Stimulated activated naive CD8-positive, alpha-beta T cell treated with anti-CD3 and anti-CD28 coated beads, Interleukin-15, amount 100 ng/mL, for 72 hours (primary cell): ENCODE measurements around the gene IST1.

Experiments used
- ATAC-seq: fragments of 150-1000 bp; cut with Tn5 transposase; 2 replicates; pipeline ENCODE4 v1.10.0; 2021; ENCODE audit warnings: mild to moderate bottlenecking, moderate library complexity
- DNase-seq, 2 donors: peaks; one replicate each; pipeline ENCODE4 v3.0.0; 2021 to 2022
- H3K27ac Mint-ChIP-seq, 2 donors: one replicate each; pipeline ENCODE4 v1.8.0; 2022; ENCODE audit warnings: mild to moderate bottlenecking in 2 of 2, mixed read lengths in 2 of 2, moderate library complexity in 2 of 2
- H3K27me3 Mint-ChIP-seq: one replicate; pipeline ENCODE4 v1.8.0; 2022; ENCODE audit warnings: mixed read lengths
- H3K4me1 Mint-ChIP-seq: one replicate; pipeline ENCODE4 v1.8.0; 2022; ENCODE audit warnings: mild to moderate bottlenecking, mixed read lengths
- H3K4me3 Mint-ChIP-seq, 2 donors: one replicate each; pipeline ENCODE4 v1.8.0; 2022; ENCODE audit warnings: mild to moderate bottlenecking in 2 of 2, mixed read lengths in 2 of 2, moderate library complexity in 1 of 2
- H3K9me3 Mint-ChIP-seq, 2 donors: one replicate each; pipeline ENCODE4 v1.8.0; 2022; ENCODE audit warnings: mixed read lengths in 2 of 2

The IST1 gene

DNA sequence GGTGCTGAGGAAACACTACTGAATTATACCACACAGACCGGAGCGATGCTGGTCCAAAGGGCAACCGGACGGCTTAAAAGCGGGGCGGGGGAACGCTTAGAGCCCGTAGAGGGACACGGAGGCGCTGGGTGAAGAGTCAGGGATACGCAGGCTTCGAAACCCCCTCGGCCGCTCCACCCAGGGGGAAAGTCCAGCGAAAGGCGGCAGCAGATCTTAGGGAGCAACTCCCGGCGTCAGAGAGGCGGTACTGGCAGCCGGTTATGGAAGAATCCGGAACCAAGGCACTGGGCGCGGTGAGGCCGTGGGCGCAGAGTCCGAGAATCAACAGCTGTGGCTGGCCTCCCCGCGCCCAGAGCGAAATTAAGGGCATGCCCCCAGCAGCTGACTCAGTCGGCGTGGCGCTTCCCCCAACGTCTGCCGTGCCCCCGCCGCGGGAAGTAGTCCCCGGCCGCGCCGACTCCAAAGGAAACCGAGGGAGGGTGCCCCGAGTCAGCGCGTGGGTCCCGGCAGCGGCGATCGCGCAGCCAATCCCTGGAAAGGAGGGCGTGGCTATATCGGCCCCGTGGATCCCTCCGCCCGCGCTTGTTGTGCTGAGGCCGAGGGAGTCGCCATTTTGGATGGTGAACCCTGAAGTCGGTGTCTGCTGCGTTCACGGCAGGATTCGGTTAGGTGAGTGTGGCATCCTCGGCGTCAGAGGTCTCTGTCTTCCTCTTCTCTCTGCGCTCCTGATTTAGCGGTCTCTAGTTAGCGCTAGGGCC is at the start of gene IST1:
IST1 (plus strand) TSS at position 611 of the 758 bp plus-strand sequence. CDS start 20,110 bp downstream, outside the sequence.
- H3K4me3 Mint-ChIP-seq, result peak within 1 kb of the TSS; percentile 98 to 99
- H3K4me1 Mint-ChIP-seq, result peaks cover 38% of the 10 kb centered on the region
- ATAC-seq (peak; percentile 94), DNase-seq (peak; percentile 98 to 99)
- no peaks in the 10 kb centered on the region for H3K9me3 Mint-ChIP-seq
- H3K27me3 Mint-ChIP-seq, result no peaks in the 10 kb centered on the region
- H3K27ac Mint-ChIP-seq, result peak within 1 kb of the TSS; percentile 99

DNA sequence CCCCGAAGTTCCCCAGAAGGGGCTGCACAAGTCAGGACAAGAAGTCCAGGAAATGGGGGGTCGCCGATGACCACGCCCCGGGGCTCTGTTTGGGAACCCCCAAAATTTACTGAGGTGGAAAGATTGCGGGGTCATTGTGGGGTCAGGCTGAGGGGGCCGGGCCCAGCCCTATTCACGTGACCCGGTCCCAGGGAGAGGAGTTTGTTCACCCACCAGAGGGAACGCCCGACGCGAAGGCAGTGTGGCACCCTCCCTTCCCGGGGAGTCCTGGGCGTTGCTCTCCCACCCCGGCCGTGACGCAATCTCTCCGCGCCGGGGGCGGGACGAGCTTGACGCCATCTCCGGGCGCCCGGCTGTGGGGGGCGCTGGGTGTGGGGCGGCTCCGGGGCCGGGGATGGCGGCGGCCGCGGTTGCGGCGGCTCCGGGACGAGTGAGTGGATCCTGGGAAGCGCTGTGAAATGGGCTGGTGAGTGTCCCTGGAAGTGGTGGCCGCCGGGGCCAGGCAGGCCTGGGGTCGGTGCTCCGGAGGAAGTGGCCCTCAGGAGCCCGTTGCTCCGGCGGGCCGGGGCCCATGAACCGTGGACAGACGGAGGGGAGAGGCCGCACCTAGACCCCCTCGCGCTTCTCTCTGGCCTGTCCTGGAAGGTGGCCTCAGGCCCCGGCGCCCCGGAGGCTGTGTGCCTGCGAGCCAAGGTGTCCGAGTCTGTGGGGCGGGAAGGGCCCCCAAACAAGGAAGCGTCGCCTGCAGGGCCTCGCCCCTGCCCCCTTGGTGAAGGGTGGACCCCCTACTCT is 49.5 kb upstream of the IST1 start, which contains the start of gene ATXN1L:
ATXN1L (plus strand) TSS at position 338 of the 792 bp plus-strand sequence. CDS start 3,765 bp downstream, outside the sequence.
- H3K4me3 Mint-ChIP-seq, result peak within 1 kb of the TSS; percentile 95
- ATAC-seq (peak; percentile 92), DNase-seq (peak; percentile 94)
- H3K27me3 Mint-ChIP-seq, result no peaks in the 10 kb centered on the region
- H3K4me1 Mint-ChIP-seq, result peaks cover 43% of the 10 kb centered on the region
- H3K9me3 Mint-ChIP-seq, result no peaks in the 10 kb centered on the region
- peak within 1 kb of the TSS; percentile 96 to 97 for H3K27ac Mint-ChIP-seq

GRCh38 chr16:71846431-71846830 is 48.9 kb upstream of the IST1 start:
- Mint-ChIP-seq H3K9me3 (no peaks in the 10 kb centered on the region), H3K4me3 (peak overlapping the region; percentile 95), H3K4me1 (peaks cover 45% of the 10 kb centered on the region), H3K27me3 (no peaks in the 10 kb centered on the region), H3K27ac (peak overlapping the region; percentile 84 to 96)
- peak; percentile 14 to 15 for DNase-seq
- no peak for ATAC-seq

DNA sequence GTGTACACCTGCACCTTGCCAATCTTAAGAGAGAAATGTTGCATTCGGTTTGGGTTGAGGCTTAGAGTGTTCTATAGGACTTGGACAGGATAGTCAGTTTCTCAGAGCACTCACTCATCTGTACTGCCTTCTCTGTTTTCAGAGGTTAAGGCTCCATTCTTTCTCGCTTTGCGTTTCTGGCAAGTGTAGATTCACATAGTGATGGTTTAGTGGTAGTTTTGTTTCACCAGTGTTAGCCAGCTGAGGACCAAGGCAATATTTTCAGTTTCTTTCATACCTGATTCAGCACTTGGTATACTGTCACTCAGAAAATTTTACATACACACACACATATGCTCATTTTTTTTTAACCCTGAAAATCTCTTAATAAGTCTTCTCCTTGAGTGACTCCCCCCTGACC is 48.2 kb upstream of the IST1 start:
- Mint-ChIP-seq H3K4me3 (peak overlapping the region; percentile 95), H3K9me3 (no peaks in the 10 kb centered on the region), H3K27ac (no peak overlapping the region), H3K4me1 (peaks cover 47% of the 10 kb centered on the region), H3K27me3 (no peaks in the 10 kb centered on the region)
- no peak for DNase-seq
- no peak for ATAC-seq

GRCh38 chr16:71848622-71849021 is 46.7 kb upstream of the IST1 start:
- H3K4me3 Mint-ChIP-seq, result no peak overlapping the region
- no peaks in the 10 kb centered on the region for H3K27me3 Mint-ChIP-seq
- H3K27ac Mint-ChIP-seq, result no peak overlapping the region
- peaks cover 54% of the 10 kb centered on the region for H3K4me1 Mint-ChIP-seq
- DNase-seq, result no peak
- ATAC-seq, result no peak
- no peaks in the 10 kb centered on the region for H3K9me3 Mint-ChIP-seq

DNA sequence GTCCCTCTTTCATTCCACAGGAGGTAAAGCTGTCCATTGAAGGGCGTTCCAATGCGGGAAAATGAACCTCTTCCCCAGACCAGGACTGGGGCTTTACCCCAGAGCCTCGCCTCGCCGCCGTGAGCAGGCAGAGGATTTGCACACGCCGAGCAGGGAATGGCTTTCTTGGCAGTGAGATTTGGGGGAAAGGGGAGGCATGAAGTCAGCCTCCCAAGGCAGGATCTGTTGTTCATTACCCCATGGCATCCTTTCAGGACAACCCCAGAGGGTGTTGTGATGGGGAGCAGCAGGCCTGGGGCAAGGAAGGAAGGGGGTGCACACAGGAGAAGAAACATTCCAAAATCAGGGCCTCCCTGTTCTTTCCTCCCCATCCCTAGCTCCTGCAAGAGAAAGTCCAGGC is 43.6 kb upstream of the IST1 start:
- DNase-seq, result no peak
- no peak for ATAC-seq
- Mint-ChIP-seq H3K9me3 (no peaks in the 10 kb centered on the region), H3K27ac (no peak overlapping the region), H3K4me3 (no peak overlapping the region), H3K27me3 (no peaks in the 10 kb centered on the region), H3K4me1 (peaks cover 74% of the 10 kb centered on the region)

- Mint-ChIP-seq H3K27me3 (no peaks in the 10 kb centered on the region), H3K27ac (no peak overlapping the region), H3K4me1 (peaks cover 73% of the 10 kb centered on the region), H3K9me3 (no peaks in the 10 kb centered on the region), H3K4me3 (no peak overlapping the region)
- DNase-seq (no peak), ATAC-seq (no peak)
These were observed 43.2 kb upstream of the IST1 start for GRCh38 chr16:71852158-71852557.

DNA sequence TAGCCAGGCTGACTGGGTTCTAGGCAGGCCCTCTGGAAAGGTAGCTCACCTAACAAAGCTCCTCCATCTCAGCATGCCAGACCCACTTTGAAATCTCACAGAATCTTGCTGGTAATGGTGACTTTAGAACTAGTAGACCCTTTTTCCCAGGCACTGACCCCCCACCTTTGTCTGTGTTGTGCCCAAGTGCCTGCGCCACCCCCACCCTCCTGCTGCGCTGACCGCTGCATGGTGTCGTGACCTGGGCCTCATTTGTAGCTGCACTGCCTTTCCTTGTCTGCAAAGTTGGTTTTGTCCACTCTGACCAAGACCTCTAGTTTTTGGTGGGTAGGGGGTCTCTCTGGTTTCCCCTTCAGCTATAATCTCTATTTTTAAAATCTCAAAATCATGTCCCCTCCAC is 42.8 kb upstream of the IST1 start:
- no peaks in the 10 kb centered on the region for H3K9me3 Mint-ChIP-seq
- DNase-seq (no peak), ATAC-seq (no peak)
- no peak overlapping the region for H3K4me3 Mint-ChIP-seq
- H3K27ac Mint-ChIP-seq, result no peak overlapping the region
- H3K4me1 Mint-ChIP-seq, result peaks cover 69% of the 10 kb centered on the region
- H3K27me3 Mint-ChIP-seq, result no peaks in the 10 kb centered on the region

DNA sequence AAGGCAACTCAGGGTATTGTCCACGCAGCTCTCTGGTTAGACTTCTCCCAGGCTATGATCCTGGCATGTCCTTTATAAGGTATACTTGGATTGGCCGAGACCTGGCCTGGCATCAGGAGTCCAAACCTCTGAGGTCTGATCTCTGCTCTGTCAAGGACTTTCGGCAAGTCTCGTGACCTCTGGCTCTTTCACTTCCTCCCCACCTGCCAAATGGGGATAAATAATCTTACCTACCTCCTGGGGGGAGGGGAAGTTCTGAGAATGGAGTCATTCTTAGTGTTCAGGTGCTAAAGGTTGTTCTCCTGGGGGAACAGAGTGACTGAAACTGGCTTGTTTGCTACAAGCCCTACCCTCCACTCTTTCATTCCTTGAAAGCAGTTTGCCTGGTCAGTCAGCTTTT is 41.9 kb upstream of the IST1 start:
- Mint-ChIP-seq H3K9me3 (no peaks in the 10 kb centered on the region), H3K27me3 (no peaks in the 10 kb centered on the region), H3K4me3 (no peak overlapping the region), H3K27ac (peak overlapping the region in 1 of 2 donors; percentile 29), H3K4me1 (peaks cover 63% of the 10 kb centered on the region)
- ATAC-seq (no peak), DNase-seq (no peak)

GRCh38 chr16:71854369-71854948 is 40.9 kb upstream of the IST1 start:
- ATAC-seq (no peak), DNase-seq (no peak)
- peaks cover 60% of the 10 kb centered on the region for H3K4me1 Mint-ChIP-seq
- H3K27ac Mint-ChIP-seq, result no peak overlapping the region
- no peak overlapping the region for H3K4me3 Mint-ChIP-seq
- no peaks in the 10 kb centered on the region for H3K27me3 Mint-ChIP-seq
- no peaks in the 10 kb centered on the region for H3K9me3 Mint-ChIP-seq

GRCh38 chr16:71855937-71856662 is 39.2 kb upstream of the IST1 start:
- no peaks in the 10 kb centered on the region for H3K27me3 Mint-ChIP-seq
- no peak overlapping the region for H3K27ac Mint-ChIP-seq
- H3K4me1 Mint-ChIP-seq, result peaks cover 64% of the 10 kb centered on the region
- DNase-seq, result peak in 1 of 2 donors; percentile 21
- no peaks in the 10 kb centered on the region for H3K9me3 Mint-ChIP-seq
- no peak overlapping the region for H3K4me3 Mint-ChIP-seq
- peak; percentile 77 for ATAC-seq

DNA sequence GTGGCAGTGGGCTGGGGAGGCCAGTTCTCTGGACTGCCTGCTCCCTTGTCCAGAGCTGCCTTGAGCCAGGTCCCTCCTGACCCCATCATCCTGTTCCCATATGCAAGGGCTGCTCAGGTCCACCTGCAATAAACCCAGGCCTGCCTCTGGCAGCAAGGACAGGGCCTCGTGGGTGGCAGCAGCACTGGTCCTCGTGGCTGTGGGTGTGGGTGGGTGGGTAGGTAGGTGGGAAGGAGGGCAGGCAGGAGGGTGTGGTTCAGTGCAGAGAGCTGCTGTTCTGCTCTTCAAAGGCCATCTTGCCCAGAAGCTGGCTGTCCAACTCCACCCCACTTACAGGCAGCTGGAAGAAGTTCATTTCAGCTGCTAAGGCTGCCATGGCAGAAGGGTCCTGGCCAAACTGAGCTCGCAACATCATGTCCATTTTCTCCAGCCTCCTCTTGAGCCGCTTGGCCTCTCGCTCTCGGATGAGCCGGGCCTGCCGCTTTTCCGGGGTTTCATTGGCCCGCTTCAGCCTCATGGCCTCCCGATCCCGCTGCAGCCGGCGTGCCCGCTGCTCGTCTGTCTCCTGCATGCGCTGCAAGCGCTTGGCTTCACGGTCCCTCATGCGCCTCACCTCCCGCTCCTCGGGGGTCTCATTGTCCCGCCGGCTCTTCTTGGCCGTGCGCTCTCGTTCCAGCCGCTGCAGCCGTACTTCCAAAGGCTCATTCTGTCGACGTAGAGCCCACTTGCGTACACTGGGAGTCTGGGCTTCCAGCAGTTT is 35.4 kb upstream of the IST1 start:
- H3K27me3 Mint-ChIP-seq, result no peaks in the 10 kb centered on the region
- H3K4me1 Mint-ChIP-seq, result peaks cover 26% of the 10 kb centered on the region
- peak overlapping the region in 1 of 2 donors; percentile 16 for H3K27ac Mint-ChIP-seq
- ATAC-seq, result no peak
- no peak for DNase-seq
- no peak overlapping the region for H3K4me3 Mint-ChIP-seq
- no peaks in the 10 kb centered on the region for H3K9me3 Mint-ChIP-seq

DNA sequence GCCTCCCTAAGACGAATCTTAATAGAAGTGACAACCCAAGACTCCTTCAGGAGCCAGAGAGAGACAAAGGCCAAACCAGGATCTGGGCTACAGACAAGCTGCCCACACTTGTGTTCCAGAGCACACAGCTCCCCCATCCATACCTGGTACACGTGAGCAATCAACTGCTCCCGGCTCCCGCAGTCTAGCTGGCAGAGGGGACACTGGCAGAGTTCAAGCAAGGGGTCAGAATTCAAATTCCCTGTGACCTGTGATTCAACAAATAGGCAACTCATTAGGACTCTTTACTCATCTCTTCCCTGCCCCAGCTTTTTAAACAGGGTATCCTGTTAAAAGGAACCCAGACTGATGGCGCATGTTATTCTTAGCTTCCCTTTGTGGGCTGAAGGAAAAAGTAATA is 31.3 kb upstream of the IST1 start:
- H3K4me3 Mint-ChIP-seq, result no peak overlapping the region
- peaks cover 5% of the 10 kb centered on the region for H3K4me1 Mint-ChIP-seq
- DNase-seq (no peak), ATAC-seq (no peak)
- no peak overlapping the region for H3K27ac Mint-ChIP-seq
- no peaks in the 10 kb centered on the region for H3K9me3 Mint-ChIP-seq
- no peaks in the 10 kb centered on the region for H3K27me3 Mint-ChIP-seq

DNA sequence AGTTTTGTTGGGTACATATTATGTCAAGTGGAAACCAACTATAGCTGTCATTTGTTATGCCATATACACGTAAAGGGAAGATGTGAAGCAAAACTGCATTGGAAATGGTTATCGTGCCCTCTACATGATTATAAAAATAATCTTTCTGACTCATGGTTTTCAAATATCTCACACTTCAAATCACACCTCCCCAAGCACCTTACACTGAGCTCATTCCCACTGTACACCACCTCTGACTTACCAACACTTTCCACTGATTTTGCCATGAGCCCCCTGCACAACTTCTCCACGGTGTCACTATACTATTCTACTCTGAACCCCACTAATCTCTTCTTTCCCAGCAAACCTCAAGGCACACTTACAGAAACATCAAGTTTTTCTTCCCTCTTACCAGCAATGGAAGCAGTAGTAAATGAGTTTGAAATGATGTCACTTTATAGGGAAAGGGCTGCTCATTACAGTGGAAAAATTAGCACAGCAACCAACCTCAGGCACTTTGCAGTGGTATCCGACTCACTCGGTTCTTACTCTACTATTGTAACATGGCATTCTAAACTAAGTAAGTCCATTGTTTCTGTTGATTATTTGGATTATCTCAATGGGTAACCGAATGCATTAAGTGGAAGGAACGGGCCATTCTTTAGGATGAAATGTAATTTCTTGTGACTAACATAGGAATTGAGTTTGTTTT is 30.0 kb upstream of the IST1 start:
- no peaks in the 10 kb centered on the region for H3K9me3 Mint-ChIP-seq

More for the DNA sequence above, 30.0 kb upstream of the IST1 start:
- Mint-ChIP-seq H3K4me1 (peaks cover 8% of the 10 kb centered on the region), H3K4me3 (no peak overlapping the region), H3K27me3 (no peaks in the 10 kb centered on the region), H3K27ac (no peak overlapping the region)
- DNase-seq, result no peak
- ATAC-seq, result no peak
